MV-4-11 (cell line): ENCODE measurements around the gene NBEA.
A peak's percentile ranks its signal among the peaks of the same experiment; 100 is the strongest.

Source experiments
- DNase-seq: peaks from one replicate; lab custom pipeline; 2025; lab: John Stamatoyannopoulos, UW

NBEA gene

DNA sequence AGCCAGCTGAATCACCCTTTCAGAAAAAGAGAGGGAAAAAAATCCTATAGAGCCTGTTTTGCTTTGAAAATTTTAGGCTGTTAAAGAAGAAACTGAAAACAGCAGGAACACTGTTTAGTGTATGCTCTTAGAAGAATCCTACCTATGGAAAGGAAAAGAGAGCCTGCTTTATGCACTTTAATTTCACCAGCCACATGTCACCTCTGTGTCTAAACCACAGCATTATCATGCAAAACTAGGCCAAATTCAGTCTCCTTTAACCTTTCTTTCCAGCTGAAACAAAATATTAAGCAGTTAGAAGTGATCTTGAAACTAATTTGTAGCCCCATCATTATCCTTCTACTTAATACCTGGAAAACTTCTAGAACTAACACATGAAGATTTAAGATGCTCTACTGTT is 631.6 kb downstream of the NBEA start:
- no peak for DNase-seq

DNA sequence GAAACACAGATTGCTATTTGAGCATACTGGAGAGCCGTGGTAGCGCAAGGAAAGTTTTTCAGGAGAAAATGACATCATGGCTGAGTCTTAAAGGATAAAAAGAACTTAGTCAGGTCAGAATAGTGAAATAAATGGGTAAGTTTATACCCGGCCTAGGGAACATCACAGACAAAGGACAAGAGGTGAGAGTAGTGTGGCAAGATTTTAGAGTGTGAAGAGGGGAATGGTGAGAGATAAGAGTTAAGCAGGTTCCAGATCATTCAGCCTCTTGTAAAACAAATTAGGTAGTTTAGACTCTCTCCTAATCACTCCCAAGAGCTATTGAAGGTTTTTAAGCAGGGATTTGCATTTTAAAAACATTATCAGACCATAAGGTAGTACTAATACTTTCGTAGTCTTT is 650.4 kb downstream of the NBEA start:
- DNase-seq, result no peak

DNA sequence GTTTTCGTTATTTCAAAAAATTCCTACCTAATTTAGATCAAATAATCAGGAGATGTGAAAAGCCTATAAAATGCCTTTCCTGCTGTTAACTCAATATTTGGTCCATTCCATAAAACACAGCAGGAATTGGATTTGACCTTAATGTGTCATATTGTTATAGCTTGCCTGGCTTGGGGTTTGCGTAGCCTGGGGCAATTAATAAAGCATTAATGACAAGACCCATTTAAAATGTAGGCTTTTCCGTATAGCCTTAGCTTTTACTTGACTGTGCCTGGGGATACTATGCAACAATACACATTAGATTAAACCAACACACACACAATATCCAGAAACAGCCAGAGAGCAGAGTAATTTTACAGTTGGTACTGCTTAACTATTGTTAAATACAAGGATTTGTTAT is 651.6 kb downstream of the NBEA start:
- no peak for DNase-seq

DNA sequence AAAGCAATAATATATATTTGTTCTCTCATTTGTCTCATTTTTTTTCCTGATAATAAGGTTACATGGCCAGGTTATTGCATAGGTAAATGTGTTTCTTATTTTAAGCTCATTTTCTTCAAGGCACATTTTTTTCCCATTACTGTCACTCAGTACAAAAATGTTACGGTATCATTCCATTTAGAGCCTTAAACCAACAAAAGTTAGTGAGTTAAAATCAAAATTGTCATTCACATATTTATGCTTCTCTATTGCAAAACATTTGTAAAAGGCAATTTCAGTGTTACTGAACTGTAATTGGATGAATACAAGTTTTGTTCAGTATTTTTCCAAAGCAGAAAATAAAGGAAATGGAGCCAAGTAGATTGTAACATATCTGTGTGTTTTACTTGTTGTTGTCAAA is 652.0 kb downstream of the NBEA start:
- no peak for DNase-seq

DNA sequence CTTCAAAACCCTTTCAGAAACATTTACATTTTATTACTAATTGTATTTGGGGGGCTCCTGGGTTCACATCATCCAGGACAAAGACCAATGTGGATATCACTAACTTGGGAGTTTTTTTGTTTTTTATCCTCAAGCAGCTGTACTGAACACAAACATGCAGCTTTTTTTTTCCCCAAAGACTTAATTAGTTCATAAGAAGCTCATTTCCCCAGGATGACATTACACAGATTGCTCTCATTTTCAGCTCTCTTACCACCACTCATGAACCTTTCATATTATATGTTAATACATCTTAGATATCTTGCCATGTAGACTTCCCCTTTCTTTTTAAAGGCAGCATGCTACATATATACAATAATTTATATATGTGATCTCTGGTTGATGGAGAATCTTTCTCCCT is 653.1 kb downstream of the NBEA start:
- DNase-seq, result no peak

DNA sequence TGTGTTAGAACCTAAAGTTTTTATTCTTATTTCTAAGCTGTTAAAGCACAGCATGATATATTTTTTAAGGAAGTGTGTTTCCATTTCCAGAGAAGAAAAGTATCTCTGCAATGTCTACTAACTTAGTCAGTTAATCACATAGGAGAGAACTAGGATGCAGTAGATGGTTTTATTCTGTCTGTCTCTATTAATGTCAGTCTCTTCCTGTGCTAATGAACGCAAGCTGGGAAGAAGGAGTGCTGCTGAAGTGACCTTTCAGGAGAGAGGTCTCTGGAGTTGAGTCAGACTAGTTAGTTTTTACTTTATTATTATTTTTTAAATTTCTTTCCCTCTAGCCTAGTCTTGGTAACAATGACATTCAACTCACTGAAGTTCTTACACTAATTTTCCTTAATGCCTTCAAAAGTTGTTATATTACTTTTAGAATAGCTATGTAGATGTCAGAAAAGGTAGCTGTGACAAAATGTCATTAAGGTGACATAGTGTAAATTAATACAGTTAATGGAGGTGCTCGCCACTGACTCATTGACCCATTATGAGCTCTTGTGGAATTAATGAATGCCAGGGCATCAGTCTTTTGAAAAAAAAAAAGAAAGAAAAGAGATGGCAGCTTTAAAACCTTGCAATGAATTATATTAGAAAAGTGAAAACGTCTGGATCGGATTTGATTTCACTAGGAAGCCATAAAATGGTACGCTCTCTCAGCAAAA is 654.4 kb downstream of the NBEA start:
- no peak for DNase-seq

DNA sequence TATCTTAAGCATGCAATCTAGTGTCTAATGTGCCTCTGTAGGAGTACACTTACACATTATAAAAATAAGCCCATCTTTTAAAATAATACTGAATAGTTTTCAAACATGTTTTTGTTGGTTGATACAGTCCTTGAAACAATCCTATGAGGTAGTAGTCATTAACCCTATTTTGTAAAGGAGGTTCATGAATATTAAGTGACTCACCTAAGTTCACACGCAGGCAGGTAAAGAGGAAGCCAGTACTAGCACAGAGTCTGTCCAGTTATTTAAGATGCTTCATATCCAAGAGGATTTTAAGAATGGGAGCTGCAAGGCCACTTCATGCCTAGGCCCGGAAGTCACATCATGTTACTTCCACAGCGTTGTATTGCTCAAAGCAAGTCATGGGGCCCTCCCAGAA is 655.4 kb downstream of the NBEA start:
- no peak for DNase-seq

DNA sequence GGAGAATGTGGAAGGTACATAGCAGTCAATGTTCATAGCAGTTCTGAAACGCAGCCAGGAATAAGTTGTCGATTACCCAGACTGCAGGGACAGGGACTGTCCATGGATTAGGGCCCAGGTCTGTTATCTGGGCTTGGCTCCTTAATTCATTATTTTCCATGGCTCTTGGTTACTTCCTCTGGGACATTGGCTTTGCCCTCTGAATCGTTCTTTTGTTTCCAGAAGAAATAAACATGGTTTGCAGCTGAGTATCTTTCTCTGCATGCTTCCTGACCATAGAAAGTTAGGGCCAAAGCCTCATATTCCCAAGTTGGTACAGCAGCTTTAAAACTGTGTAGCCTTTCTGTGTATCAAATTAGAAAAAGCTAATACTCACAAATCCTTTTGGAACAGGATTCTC is 656.2 kb downstream of the NBEA start:
- DNase-seq, result no peak

DNA sequence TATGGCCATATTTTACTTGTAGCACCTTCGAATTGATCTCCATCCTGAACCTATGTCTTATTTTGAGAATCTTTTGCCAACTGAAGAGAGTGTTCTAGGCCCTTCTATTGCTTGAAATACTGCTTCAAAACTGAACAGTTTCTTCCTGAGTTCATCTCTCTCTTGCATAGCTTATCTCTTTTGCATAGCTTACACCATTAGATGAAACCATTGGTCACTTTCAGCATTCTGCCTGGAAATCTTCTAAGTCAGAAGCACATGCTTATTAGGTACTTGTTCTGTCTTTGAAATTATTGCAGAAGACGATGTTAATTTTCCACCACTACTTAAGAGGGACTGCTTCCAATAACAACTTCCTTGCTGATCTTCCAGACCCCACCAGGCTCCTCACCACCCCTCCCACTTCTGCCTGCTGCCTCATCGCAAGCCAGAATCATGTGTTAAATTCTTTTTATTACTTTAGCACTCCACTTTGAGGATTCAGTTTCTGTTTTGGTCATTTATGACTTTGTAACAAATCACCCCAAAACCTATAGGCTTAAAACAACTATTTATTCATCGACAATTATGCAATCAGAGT is 656.8 kb downstream of the NBEA start:
- DNase-seq, result no peak

DNA sequence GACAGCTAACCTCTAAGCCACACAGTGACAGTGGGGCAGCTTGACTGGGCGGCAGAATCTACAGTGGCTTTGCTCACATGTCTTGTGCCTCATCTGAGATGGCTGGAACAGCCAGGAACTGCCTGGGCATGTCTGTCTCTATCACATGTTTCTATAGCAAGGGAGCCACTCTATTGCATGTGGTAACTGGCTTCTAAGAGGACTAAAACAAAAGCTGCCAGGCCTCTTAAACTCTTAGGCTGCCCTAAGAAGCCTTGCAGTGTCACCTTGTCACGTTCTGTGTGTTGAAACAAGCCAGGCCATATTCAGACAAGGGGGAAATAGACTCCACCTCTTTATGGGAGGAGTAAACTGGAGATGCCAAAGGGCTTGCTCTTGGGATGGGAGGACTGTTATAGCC is 657.3 kb downstream of the NBEA start:
- DNase-seq, result peak; percentile 48

DNA sequence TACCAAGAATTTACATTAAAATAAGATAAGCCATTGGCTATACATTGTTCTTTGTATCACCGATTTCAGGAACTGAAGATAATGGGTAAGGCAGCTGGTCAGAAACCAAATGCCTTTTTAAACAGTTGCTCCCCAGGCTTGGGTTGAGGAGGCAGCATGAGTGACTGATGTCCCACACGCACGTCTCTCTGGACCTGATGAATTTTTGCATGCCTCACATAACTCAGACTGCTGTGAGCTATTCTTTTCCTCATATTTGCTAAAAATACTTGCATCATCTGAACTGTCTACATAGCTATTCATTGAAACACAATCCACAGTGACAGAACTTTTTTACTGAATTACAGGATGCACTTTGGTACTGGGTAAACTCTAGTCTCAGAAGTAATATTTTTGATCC is 658.1 kb downstream of the NBEA start:
- DNase-seq, result no peak

DNA sequence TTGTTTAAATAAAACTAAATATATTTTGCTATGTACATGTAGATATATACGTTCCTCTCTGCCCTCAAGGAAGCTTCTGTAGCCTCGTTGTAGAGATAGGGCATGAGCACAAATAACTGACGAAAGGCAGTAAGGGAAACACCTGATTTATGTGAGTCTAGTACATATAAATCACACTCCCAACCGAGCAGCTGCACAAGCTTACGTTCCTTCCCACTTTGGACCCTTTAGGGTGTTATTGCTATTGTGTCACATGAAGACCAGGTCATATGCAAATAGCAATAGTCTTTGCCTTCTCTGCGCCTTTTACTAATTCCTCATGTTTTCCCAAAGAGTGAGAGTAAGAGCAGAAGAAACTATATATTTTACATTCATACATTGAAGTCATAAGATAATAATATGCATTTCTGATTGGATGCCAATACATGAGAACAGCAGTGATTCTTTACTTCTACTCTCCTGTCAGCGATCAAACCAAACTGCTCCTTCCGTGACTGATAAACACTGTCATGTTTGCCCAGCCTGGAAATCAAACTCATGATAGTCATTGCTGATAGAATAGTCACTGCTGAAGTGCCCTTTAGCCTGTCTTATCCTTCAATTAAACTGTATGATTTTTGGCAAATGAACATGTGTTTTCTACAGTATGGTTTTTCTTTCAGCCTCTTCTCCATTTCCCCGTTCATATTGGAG is 661.7 kb downstream of the NBEA start:
- DNase-seq, result no peak

DNA sequence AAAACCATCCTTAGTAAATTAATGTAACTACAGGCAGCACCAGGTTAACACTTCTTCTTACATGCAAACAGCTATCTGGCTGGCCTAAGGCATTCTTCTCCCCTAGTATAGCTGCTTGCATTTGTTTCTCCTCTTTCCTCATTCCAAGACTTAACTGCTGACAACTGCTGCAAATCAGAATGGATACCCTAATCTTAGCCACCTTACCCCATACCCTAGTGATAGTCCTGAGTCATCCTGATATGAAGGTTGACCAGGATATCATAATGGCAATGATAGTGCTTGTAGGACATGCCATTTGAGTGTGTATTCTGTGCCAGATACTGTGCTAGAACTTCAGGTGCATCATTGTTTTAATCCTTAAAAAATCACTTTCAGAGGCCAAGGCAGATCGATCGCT is 672.6 kb downstream of the NBEA start:
- DNase-seq, result no peak

DNA sequence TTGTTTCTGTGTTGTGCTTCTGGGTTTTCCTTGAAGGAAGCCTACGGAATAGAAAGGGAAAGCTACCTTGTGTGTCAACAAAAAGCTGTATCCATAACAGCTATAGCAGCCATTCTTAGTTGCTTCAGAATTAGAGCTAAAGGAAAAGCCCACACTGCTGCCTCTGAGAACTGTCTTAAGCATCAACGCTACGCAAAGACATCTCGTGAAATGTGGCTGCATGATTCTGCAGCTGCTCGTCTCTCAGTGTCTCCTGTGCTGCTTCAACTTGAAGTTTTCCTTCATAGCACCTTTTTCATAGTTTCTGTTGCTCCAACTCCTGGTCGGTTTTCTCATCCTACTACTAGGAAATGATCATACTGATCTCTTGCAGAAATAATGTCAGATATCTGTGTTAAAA is 675.4 kb downstream of the NBEA start:
- no peak for DNase-seq

DNA sequence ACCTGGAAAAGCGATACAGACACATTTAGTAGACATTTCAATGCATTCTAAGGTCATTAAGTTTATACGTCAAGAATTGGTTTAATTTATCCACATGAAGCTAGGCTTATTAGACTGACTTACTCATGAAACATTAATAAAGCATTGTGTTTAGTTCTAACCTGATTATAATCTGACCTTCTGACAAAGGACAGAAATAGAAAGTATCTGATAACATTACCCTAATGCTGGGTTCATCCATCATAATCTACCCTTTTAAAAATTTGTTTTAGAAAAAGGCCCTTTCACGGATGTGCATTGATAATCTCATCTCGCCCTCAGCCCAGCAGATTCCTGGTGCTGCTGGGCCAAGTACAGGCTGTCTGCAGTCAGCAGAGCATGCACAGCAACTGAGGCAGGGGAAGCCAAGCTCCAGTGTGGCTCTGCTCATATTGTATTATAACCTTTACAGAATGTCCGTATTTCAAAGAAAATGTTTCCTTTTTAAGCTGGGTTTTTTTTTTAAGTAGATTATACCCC is 676.6 kb downstream of the NBEA start:
- DNase-seq, result no peak

DNA sequence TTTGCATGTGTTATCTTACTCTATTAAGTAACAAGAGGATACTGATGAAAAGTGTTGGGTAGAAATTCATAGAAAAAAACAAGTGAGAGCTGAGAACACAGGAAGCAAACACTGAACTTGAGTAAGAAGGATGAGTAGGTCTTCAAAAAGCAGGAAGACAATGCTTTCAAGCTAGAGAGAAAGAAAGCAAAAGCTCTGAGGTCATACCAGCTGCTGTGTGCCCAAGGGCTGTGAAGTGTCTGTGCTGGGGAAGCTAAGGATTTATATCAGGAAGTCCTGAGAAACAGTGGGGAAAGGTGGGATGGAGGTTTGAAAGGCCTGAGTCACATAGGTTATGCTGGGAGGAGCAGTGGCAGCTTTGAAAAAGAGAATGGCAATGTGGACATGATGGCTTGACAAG is 679.9 kb downstream of the NBEA start:
- DNase-seq, result no peak

DNA sequence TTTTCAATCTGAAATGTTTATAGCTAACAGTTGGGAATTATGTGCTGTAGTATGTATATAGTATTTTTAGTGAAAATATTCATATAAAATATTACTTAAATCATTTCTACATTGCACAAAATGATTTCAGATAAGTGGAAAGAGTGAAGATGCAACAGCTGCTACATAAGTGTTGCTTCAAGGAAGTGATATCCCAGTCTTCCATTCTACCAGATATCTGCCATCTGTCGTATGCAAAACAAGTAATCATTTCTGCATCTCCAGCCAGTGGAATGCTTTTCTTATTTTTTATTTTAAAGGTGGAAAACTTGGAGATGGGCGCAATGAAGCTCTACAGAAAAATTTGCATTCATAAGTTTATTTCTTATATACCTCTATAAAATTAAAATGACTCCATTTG is 687.0 kb downstream of the NBEA start:
- DNase-seq, result no peak

DNA sequence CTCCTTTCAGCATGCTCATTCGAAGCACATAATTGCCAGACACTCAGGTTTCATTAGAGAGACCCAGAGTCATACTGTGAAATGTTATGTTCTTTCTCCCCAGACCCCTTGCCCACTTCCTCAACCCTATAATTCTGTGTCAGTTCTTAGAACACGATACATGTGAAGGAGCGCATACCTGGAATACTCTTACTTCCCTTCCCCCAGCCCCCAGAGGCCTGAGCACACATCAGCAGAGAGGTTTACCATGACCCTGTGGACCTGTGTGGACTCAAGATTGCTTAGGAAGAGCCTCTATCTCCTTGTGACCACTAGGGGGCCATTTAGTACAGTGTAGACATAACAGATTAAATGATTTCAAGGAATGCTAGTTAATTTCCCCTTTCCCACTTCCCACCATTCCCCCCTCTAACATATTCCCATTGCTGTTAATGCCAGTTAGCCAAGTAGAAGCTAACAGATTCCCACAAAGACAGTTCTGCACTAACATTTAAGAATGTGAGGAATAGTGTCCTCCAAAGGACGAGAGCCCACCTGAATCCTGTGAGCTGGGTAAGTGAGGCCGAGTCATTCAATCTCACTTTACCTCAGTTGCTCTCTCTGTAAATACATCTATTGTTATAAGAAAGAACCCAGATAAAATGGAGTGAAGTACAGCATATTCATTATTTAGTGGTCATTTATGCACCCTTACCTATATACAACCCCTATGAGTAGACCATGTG is 688.6 kb downstream of the NBEA start:
- peak; percentile 41 for DNase-seq

DNA sequence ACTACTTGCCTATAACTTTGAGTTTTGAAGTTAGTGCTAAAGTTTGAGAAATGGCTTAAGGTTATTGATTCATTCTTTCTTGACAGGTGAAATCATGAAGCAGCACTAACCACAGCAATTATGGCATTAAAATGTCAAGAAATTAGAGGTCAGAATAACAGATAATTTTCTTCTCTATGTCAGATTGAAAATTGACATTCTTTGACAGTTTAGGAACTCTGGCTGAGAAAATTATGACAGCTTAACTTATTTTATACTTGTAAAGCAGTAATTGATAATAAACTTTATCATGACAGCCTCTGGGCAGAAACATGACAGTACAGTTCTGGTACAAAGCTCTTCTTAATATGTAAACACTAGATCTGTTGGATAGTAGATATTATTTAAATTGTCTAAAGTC is 689.6 kb downstream of the NBEA start:
- DNase-seq, result no peak

DNA sequence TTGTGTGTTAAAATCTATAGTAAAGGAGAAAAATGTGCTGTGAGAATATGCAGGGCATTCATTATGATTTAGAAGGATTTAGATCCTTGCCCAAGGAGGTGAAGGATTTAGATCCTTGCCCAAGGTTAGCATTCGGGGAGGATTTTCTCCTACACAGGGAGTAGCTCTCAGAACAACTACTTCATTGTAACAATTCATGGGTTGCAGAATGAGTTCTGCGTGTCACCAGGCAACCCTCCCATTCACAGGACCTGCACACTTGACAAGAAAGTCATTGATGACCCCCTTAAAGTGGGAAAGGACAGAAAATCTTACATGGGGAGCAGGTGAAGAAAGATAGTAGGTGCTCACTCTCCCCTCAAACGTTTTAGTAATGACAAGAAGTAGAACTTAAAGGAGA is 701.6 kb downstream of the NBEA start:
- DNase-seq, result no peak

DNA sequence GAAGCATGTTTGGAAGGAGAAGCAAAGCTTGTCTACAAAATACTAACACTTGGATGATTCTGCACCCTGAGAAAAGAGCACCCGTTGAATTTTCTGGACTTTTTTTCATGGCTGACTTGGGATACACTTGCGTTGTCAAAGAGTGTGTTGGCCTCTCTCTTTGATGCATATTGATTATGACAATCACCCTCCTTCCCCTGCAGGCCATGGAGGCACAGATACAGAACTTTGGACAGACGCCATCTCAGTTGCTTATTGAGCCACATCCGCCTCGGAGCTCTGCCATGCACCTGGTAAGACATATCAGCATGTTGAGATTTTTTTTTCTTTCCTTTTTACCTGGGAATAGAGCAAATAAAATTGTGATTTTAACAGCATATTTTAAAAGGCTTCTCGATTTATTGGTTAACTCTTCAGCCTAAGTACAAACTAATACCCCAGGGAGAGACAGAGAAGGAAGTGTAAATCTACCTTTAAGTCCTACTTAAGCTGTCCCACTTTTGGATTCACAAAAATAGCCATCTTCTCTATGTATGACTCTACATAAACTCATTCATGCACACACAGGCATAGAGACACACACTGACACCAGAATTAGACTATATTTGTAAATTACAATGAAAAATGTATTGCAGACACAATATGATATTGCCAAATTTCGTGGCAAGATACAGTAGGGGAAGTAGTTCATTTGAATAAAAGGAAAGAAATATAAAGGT is 704.1 kb downstream of the NBEA start:
- no peak for DNase-seq

DNA sequence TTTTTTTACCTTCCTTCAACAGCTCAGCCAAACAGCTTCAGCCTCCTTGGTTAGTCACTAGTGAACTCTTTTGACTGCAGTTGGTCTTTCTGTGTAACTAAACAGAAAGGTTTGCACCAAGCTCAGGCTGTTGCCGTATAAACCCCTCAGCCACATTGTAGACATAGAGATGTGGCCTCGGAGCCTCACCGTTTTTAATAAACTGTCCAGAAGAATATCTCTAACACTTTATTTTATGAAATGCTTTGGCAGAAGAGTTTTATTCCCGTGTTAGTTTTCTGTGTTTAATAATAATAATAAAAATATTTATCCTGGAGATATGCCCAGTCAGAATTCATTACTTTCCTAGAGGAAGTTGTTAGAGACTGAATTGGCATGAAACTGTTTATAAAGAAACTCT is 706.1 kb downstream of the NBEA start:
- DNase-seq, result no peak
